Osteoblast (primary cell): ENCODE measurements around the gene NAPSA. TPM values are rescaled to one million over a fixed set of nuclear protein-coding genes. Genes with fewer than 3 reads are reported as not detected.

ENCODE experiments used
- DNase-seq: peaks from one replicate; pipeline ENCODE4 v3.0.0; 2011; ENCODE audit warnings: low spot score, mixed read lengths; ENCODE audit not compliant: insufficient read length; ENCODE audit errors: missing footprints
- H2AFZ ChIP-seq: 2 replicates; pipeline ENCODE4 v1.6.0; 2011; ENCODE audit warnings: mild to moderate bottlenecking, low read length
- H3K27ac ChIP-seq: 2 replicates; pipeline ENCODE4 v1.5.1; 2011; ENCODE audit warnings: mild to moderate bottlenecking, low read depth, low read length, moderate library complexity
- H3K27me3 ChIP-seq: 2 replicates; pipeline ENCODE4 v1.6.0; 2012; ENCODE audit warnings: mild to moderate bottlenecking, control low read depth, inconsistent platforms, low read length, moderate library complexity; ENCODE audit not compliant: insufficient read depth
- H3K36me3 ChIP-seq: 2 replicates; pipeline ENCODE4 v1.5.1; 2011; ENCODE audit warnings: mild to moderate bottlenecking, low read length, control low read depth, moderate library complexity; ENCODE audit not compliant: insufficient read depth
- H3K4me1 ChIP-seq: 2 replicates; pipeline ENCODE4 v1.5.1; 2011; ENCODE audit warnings: mild to moderate bottlenecking, low read length, control low read depth, moderate library complexity; ENCODE audit not compliant: insufficient read depth
- H3K4me2 ChIP-seq: 2 replicates; pipeline ENCODE4 v1.6.0; 2011; ENCODE audit warnings: mild to moderate bottlenecking, low read length; ENCODE audit not compliant: insufficient read depth
- H3K4me3 ChIP-seq: fragments of 200-600 bp; sonication (generic); 3 replicates; pipeline ENCODE4 v1.5.1; 2012; ENCODE audit warnings: mild to moderate bottlenecking, low read length, inconsistent platforms; ENCODE audit not compliant: insufficient read depth
- H3K79me2 ChIP-seq: 2 replicates; pipeline ENCODE4 v1.6.0; 2012; ENCODE audit warnings: mild to moderate bottlenecking, low read length, control low read depth, inconsistent platforms; ENCODE audit not compliant: insufficient read depth
- H3K9me3 ChIP-seq: 2 replicates; pipeline ENCODE4 v1.5.1; 2011; ENCODE audit warnings: low read depth, low read length, control low read depth
- H4K20me1 ChIP-seq: 2 replicates; pipeline ENCODE4 v1.6.0; 2012; ENCODE audit warnings: mild to moderate bottlenecking, low read length, control low read depth; ENCODE audit not compliant: insufficient read depth
- total RNA-seq: library from RNA; depleted of rRNA; stranded (reverse); fragments of >200 nt; gene quantifications from 2 replicates; pipeline ENCODE4 v1.2.3, GENCODE V29; 2012
- TF ChIP-seq, protein P1 (sequence below): IDR thresholded peaks from 2 replicates; pipeline ENCODE4 v1.5.1; 2011; ENCODE audit warnings: mild to moderate bottlenecking, low read depth, low read length, moderate library complexity; ENCODE audit errors: extremely low read depth

The NAPSA gene
- total RNA-seq, 1 donor, result under 0.01 TPM

DNA sequence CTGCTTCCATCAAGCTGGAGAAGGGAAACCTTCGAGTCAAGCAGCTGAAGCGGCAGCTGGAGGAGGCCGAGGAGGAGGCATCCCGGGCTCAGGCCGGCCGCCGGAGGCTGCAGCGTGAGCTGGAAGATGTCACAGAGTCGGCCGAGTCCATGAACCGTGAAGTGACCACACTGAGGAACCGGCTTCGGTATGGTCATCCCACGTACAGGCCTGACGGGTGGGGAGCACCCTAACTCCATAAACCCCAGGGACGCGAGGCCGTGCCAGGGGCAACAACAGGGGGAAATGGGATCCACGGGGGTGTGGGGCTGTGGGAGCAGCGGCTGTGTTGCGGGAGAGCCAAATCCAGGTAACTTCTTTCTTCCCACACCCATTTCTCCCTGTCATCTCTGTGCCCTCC, 56.4 kb downstream of the NAPSA start:
- no peaks in the 10 kb centered on the region for H3K79me2 ChIP-seq
- H3K36me3 ChIP-seq, result no peaks in the 10 kb centered on the region
- no peak overlapping the region for H3K4me3 ChIP-seq
- TF ChIP-seq, protein P1, sequence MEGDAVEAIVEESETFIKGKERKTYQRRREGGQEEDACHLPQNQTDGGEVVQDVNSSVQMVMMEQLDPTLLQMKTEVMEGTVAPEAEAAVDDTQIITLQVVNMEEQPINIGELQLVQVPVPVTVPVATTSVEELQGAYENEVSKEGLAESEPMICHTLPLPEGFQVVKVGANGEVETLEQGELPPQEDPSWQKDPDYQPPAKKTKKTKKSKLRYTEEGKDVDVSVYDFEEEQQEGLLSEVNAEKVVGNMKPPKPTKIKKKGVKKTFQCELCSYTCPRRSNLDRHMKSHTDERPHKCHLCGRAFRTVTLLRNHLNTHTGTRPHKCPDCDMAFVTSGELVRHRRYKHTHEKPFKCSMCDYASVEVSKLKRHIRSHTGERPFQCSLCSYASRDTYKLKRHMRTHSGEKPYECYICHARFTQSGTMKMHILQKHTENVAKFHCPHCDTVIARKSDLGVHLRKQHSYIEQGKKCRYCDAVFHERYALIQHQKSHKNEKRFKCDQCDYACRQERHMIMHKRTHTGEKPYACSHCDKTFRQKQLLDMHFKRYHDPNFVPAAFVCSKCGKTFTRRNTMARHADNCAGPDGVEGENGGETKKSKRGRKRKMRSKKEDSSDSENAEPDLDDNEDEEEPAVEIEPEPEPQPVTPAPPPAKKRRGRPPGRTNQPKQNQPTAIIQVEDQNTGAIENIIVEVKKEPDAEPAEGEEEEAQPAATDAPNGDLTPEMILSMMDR, result no peak
- peak; percentile 52 for DNase-seq
- H3K4me1 ChIP-seq, result no peaks in the 10 kb centered on the region
- H3K27ac ChIP-seq, result no peak overlapping the region
- no peak overlapping the region for H3K4me2 ChIP-seq
- H2AFZ ChIP-seq, result no peak overlapping the region
- peaks cover 20% of the 10 kb centered on the region for H3K27me3 ChIP-seq
- no peaks in the 10 kb centered on the region for H3K9me3 ChIP-seq
- H4K20me1 ChIP-seq, result no peaks in the 10 kb centered on the region

Other genes with a start within 250 kb of the NAPSA start
- not detected in 2 replicates for gene IZUMO2, start 202.4 kb downstream of the NAPSA start, total RNA-seq
- gene MYH14, start 162.0 kb downstream of the NAPSA start, total RNA-seq, result under 0.01 TPM in 1 of 2 replicates, not detected in the other
- under 0.01 TPM in 1 of 2 replicates, not detected in the other for gene KCNC3, start 36.3 kb downstream of the NAPSA start, total RNA-seq
- gene NR1H2, start 10.8 kb upstream of the NAPSA start, total RNA-seq, result 91.1 and 113 TPM in 2 replicates
- 14.7 and 15.6 TPM in 2 replicates for gene POLD1, start 18.7 kb upstream of the NAPSA start, total RNA-seq
- 0.36 TPM in 1 of 2 replicates, not detected in the other for gene SPIB, start 53.3 kb upstream of the NAPSA start, total RNA-seq
- not detected in 2 replicates for gene MYBPC2, start 67.3 kb upstream of the NAPSA start, total RNA-seq
- 47.1 and 56.5 TPM in 2 replicates for gene EMC10, start 110.9 kb upstream of the NAPSA start, total RNA-seq
- gene GARIN5A, start 111.2 kb upstream of the NAPSA start, total RNA-seq, result 0.29 and 0.36 TPM in 2 replicates
- gene JOSD2, start 145.6 kb upstream of the NAPSA start, total RNA-seq, result 19.4 and 22.8 TPM in 2 replicates
- gene ASPDH, start 148.3 kb upstream of the NAPSA start, total RNA-seq, result not detected in 2 replicates
- gene LRRC4B, start 202.8 kb upstream of the NAPSA start, total RNA-seq, result not detected in 2 replicates